Parathyroid adenoma (tissue), 2 donors: ENCODE data around the gene SOS1.

Source experiments
- H2AFZ ChIP-seq: fragments of 300-600 bp; sonication (generic); one replicate; pipeline ENCODE4 v1.7.0; 2017; ENCODE audit warnings: antibody characterized with exemption, mild to moderate bottlenecking
- H3K27ac ChIP-seq: fragments of 300-600 bp; sonication (generic); one replicate; pipeline ENCODE4 v1.7.0; 2017
- H3K27me3 ChIP-seq: fragments of 300-600 bp; sonication (generic); one replicate; pipeline ENCODE4 v1.7.0; 2017; ENCODE audit warnings: low read length; ENCODE audit not compliant: control insufficient read depth, insufficient read depth
- H3K36me3 ChIP-seq: fragments of 300-600 bp; sonication (generic); one replicate; pipeline ENCODE4 v1.7.0; 2017; ENCODE audit warnings: low read length; ENCODE audit not compliant: control insufficient read depth, insufficient read depth
- H3K4me1 ChIP-seq: fragments of 300-600 bp; sonication (generic); one replicate; pipeline ENCODE4 v1.7.0; 2017; ENCODE audit warnings: control low read depth
- H3K4me2 ChIP-seq: fragments of 300-600 bp; sonication (generic); one replicate; pipeline ENCODE4 v1.7.0; 2017; ENCODE audit warnings: low read length
- H3K4me3 ChIP-seq: fragments of 300-600 bp; sonication (generic); one replicate; pipeline ENCODE4 v1.7.0; 2017; ENCODE audit warnings: low read depth, low read length
- H3K79me2 ChIP-seq: fragments of 300-600 bp; sonication (generic); one replicate; pipeline ENCODE4 v1.7.0; 2017; ENCODE audit warnings: control low read depth
- H3K9ac ChIP-seq: fragments of 300-600 bp; sonication (generic); one replicate; pipeline ENCODE4 v1.7.0; 2017; ENCODE audit warnings: mild to moderate bottlenecking
- H3K9me3 ChIP-seq: fragments of 300-600 bp; sonication (generic); one replicate; pipeline ENCODE4 v1.7.0; 2017; ENCODE audit warnings: low read length; ENCODE audit not compliant: control insufficient read depth
- CTCF ChIP-seq: fragments of 300-600 bp; sonication (generic); IDR thresholded peaks from one replicate; pipeline ENCODE4 v1.7.0; 2017; ENCODE audit warnings: antibody characterized with exemption, mild to moderate bottlenecking
- donor health status: primary hyperparathyroidism.

Gene SOS1

GRCh38 chr2:39069136-39069515, 51.7 kb downstream of the SOS1 start:
- no peak overlapping the region for H3K27ac ChIP-seq
- no peaks in the 10 kb centered on the region for H3K27me3 ChIP-seq
- H3K36me3 ChIP-seq: no peaks in the 10 kb centered on the region
- H3K4me1 ChIP-seq: no peaks in the 10 kb centered on the region
- TF ChIP-seq CTCF: no peak
- no peak overlapping the region for H2AFZ ChIP-seq
- H3K4me2 ChIP-seq: no peak overlapping the region
- peaks cover 17% of the 10 kb centered on the region for H3K79me2 ChIP-seq
- no peak overlapping the region for H3K4me3 ChIP-seq
- no peaks in the 10 kb centered on the region for H3K9me3 ChIP-seq
- no peak overlapping the region for H3K9ac ChIP-seq

GRCh38 chr2:39068299-39069135, 52.3 kb downstream of the SOS1 start:
- Histone ChIP-seq H3K4me3 (no peak overlapping the region), H3K79me2 (peaks cover 15% of the 10 kb centered on the region), H2AFZ (no peak overlapping the region), H3K4me2 (no peak overlapping the region), H3K4me1 (no peaks in the 10 kb centered on the region), H3K9me3 (no peaks in the 10 kb centered on the region), H3K9ac (no peak overlapping the region), H3K27me3 (no peaks in the 10 kb centered on the region), H3K36me3 (no peaks in the 10 kb centered on the region), H3K27ac (no peak overlapping the region)
- TF ChIP-seq CTCF: no peak

GRCh38 chr2:39065616-39066015, 55.2 kb downstream of the SOS1 start:
- no peak overlapping the region for H3K27ac ChIP-seq
- H3K36me3 ChIP-seq: no peaks in the 10 kb centered on the region
- H3K27me3 ChIP-seq: no peaks in the 10 kb centered on the region

GRCh38 chr2:39062320-39062719, 58.5 kb downstream of the SOS1 start:
- peaks cover 7% of the 10 kb centered on the region for H3K79me2 ChIP-seq
- H3K4me2 ChIP-seq: no peak overlapping the region
- no peak overlapping the region for H3K9ac ChIP-seq
- H3K4me1 ChIP-seq: no peaks in the 10 kb centered on the region
- H3K27me3 ChIP-seq: no peaks in the 10 kb centered on the region
- no peaks in the 10 kb centered on the region for H3K9me3 ChIP-seq
- H3K27ac ChIP-seq: no peak overlapping the region
- no peak overlapping the region for H3K4me3 ChIP-seq
- no peak overlapping the region for H2AFZ ChIP-seq
- H3K36me3 ChIP-seq: no peaks in the 10 kb centered on the region
- TF ChIP-seq CTCF: no peak

More at GRCh38 chr2:39065616-39066015, 55.2 kb downstream of the SOS1 start:
- TF ChIP-seq CTCF: no peak
- Histone ChIP-seq H2AFZ (no peak overlapping the region), H3K9ac (no peak overlapping the region), H3K4me3 (no peak overlapping the region), H3K9me3 (no peaks in the 10 kb centered on the region), H3K79me2 (peaks cover 7% of the 10 kb centered on the region), H3K4me1 (no peaks in the 10 kb centered on the region), H3K4me2 (no peak overlapping the region)

GRCh38 chr2:39061280-39061679, 59.6 kb downstream of the SOS1 start:
- Histone ChIP-seq H3K4me2 (no peak overlapping the region), H2AFZ (no peak overlapping the region), H3K36me3 (no peaks in the 10 kb centered on the region), H3K9ac (no peak overlapping the region), H3K79me2 (peaks cover 4% of the 10 kb centered on the region), H3K4me1 (no peaks in the 10 kb centered on the region), H3K9me3 (no peaks in the 10 kb centered on the region), H3K27ac (no peak overlapping the region), H3K4me3 (no peak overlapping the region), H3K27me3 (no peaks in the 10 kb centered on the region)
- no peak for TF ChIP-seq CTCF
